ENCODE measurements around the gene SLC41A3.
"Not testable (repeated sequence)": the region's sequence is repeated elsewhere in the genome, so short reads cannot be mapped to it uniquely, and the experiment has no call there.

Gene SLC41A3

DNA sequence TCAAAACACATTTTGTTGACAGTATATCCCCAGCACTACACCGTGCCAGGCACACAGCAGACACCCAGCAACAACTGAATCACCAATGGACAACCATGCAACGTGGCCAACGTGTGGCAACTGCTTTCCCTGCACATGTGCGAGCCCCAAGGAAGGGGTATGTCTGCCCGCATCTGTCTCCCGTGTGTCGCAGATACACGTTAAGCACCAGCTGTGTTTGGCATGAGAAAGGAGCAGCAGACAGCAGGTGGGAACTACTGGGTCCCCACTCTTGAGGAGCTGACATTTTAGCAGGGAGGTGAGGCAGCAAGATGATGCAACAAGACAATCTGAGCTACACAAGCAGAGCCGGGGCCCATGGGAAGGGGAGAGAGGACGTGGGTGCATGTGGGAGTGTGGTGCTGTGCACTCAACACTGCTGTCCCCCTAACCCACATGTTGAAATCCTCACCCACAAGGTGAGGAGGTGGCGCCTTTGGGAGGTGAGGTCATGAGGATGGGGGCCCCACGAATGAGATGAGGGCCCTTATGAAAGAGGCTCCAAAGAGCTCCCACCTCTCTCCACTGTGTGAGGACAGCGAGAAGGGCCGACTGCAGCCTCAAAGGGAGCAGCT lies 58.7 kb downstream of the SLC41A3 start:
- no peak for DNase-seq

DNA sequence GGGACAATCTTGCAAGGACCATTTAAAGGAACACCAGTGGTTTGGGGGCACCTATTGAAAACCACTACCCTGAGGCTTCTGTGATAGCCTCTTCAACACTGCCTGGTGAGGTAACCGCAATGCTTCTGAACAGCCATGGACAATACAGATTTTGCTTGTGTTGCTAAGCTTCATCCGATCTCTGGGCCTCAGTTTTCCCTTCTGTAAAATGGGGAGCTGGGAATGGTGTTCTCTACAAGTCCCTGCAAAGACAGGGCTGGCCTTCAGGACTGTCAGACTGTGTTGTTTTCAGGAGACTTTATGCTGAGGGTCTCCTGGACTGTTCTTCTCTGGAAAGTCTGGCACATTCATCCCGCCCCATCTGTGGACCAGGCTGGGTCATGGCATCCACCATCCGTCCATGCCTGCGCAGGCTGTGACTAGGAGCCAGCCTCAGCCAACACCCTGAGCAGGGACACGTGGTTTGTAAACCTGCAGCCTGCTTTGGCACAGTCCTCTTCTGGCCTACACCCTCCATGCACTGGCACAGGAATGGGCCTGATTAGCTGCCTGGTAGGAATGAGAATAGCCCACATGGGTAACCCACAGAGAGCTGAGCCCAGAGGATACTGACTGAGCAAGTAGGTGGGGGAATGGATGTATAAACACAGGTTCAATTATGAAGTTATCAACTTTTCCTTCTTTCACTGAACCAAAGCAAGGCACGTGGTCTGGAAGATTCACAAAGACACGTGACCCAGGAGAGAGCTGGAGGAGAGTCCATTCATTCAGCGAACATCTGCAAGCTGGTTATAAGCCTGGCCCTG lies 59.7 kb downstream of the SLC41A3 start:
- DNase-seq: no peak

DNA sequence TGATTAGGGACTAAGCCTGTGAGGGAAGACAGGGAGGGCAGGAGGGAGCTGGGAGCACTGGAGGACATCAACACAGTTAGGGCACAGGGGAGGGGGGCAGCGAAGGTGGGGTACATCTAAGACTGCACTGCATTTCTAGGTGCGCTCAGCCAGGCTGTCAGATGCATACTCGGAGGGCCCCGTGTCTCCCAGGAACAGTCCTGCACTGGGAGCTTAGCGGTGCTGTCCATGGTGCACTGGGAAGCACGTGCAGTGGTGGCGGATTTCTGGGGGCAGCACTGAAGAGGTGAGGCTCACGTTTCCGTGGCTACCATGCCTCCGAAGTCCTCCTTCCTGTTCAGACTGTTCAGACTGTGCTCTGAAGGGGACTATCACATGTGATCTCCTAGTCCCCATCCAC lies 60.5 kb downstream of the SLC41A3 start:
- no peak for DNase-seq

DNA sequence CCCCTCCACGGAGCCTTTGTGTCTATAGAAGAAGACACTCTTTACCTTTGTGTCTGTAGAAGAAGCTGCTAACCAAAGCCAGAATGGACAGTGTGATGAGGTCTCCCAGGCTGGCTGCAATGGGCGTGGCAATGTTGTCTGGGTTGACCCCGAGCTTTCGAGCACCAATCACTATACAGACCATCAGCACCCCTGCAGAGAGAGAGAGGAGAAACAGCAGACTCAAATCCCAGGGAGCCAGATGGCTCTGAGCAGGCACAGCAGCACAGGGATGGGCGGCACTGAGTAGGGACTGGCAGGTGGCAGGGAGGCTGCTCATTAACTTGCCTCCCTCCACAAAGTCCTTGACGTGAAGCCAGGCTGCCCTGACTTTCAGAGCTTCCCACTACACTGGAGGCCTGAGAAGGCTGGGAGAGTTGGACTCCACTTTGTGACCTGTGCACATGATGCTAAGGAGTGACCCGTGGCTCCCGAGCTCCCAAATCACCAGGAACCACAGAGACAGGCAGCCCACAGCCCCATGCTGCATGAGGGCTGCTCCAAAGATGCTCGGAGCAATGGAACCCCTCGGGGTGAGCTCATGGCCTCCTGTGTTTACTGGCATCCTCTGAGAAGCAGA lies 61.1 kb downstream of the SLC41A3 start:
- no peak for DNase-seq

DNA sequence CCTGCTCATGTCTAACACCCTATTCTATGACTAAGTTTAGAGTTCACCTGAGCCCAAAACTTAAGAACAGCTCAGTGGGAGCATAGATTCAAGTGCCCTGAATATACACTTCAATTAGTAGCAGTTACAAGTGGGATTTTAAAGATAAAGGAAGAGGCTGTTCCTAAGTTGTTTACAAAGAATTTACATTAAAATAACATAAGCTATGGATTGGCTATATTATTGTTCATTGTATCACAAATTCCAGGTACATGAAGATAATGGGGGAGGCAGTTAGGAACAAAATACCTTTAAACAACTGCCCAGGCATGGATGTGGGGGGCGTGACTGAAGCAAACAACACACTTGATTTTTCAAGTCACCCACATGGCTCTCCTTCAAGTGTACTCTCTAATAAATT lies 62.2 kb downstream of the SLC41A3 start:
- no peak for DNase-seq

DNA sequence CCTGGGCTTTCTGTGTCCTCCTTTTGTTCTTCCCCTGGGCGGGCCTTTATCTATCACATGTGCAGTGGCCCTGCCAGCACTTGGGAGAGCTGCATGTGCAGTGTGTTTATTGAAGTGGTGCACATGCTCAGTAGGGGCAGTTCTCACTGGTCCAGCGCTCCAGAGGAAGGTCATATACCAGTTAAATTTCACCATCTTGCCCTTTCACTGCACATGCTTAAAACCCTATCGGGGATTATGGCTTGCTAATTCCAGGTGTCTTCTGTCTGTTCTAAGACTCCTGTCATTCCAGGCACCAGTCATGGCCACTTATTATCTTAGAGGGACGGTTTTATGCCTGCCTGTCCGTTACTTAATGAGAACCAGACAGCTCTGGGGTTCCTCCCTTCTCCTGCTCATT lies 62.7 kb downstream of the SLC41A3 start:
- DNase-seq: no peak

DNA sequence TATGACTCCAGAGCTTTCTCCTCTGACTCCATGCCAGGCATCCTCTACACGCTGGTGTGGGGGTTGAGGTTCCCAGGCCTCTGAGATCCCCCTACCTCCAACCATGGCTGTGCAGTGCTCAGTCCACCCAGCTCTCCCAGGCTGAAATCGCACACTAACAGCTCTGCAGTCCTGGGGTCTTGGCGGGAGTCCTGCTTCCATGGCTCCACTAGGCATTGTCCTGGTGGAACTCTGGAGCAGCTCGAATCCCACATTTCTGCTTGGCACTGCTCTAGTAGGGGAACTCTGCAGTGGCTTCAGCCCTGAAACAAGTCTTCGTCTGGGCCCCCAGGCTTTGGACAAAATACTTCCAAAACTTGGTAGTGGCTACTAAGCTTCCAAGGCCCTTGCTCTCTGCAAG lies 64.2 kb downstream of the SLC41A3 start:
- no peak for DNase-seq

DNA sequence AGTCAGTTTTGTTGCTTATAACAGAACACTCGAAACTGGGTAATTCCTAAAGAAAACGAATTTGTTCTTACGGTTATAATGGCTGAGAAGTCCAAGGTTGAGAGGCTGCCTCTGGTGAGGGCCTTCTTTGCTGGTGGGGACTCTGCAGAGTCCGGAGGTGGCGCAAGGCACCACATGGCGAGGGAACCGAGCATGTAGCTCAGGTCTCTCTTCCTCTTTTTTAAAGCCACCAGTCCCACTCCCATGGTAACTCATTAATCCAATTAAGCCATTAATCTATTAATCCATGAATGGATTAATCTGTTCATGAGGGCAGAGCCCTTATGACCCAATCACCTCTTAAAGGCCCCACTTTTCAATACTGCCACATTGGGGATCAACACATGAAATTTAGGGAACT lies 64.9 kb downstream of the SLC41A3 start:
- no peak for DNase-seq

DNA sequence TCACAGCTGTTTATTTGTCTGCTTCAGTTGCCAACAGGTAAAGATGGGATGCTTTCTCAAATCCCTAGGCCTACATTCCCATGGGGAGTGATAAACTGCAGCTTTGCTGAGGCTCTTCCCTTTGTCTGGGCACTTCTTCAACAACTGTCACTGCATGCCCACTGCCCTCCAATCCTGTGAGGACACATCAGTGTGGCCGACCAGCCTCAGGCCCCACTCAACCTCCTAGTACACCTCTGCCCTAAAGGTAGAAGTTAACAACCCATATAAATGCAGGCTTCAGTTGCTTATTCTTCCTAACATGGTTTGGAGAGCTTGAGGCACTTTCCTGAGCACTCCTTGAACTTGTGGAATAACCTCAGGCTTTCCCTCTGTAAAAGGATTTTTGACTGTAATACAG lies 65.4 kb downstream of the SLC41A3 start:
- DNase-seq: no peak

DNA sequence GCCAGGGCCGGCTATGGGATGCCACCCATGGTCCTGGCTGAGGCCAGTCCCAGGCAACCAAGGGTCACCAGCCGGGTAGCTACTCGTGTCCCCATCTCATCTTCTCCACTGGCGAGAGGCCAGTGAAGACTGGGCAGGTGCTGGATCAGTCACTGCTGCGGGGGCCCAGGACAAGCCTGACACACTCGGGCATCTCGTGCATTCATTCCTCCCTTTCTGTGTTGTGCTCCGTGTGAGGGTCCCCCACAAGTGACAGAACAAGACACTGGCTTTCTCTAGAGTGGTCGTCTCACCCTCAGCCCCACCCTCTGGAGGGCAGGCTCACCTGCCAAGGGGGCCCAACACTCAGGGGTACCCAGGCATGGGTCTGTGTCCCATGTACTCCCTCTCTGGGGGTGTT lies 66.6 kb downstream of the SLC41A3 start:
- no peak for DNase-seq

DNA sequence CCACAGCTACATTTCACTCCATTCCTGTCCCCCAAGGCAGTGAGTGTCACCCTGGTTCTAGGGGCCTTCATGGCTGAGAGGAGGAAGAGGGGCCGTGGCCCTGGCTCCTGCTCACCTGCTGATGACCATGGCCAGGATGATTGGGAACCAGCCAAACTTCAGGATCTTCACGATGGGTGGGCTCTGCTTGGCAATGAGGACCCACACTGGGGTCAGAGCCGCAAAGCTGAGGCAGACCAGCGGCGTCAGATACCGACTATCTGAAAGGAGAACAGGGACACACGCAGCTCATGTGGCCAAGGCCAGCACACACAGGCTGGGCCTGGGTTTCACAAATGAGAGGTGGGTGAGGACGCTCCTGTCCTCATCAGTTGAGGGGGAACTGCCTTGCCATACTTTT lies 67.3 kb downstream of the SLC41A3 start:
- DNase-seq: no peak

DNA sequence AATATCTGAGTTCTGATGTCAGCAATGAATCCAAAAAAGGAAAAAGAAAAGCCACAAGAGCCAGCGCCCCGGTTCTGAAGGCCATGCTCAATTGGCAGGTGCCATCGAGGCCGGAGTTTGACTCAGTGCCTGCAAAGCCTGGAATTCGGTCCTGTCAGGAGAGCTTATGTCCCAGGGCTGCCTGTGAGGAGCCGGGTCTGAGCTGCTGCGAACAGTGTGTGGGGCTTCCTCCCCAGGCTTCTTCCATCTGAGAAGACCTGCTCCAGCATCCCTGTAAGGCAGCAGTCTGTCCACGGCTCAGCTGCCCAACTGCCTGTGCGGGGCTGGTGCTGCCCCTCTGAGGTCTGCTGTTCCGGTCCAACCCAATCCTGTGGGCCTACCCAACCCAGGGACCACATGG lies 68.8 kb downstream of the SLC41A3 start:
- no peak for DNase-seq

DNA sequence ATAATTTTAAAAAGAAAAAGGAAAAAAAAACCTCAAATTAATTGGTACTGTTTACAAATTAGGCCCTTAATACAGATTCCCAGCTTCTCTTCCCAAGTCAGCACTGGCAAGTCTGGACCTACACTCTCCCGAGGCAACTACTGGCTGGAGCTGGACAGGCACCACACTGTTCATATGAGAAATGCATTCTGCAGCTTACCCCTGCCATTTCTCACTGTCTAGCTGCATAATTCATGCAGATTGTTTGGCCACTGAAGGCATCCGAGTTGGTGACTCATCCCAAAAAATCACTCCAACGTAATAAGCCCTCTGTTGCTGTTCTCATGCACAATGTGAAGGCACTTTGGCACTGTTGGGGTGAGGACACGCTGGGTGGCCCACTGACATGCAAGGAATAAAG lies 69.7 kb downstream of the SLC41A3 start:
- DNase-seq: no peak

DNA sequence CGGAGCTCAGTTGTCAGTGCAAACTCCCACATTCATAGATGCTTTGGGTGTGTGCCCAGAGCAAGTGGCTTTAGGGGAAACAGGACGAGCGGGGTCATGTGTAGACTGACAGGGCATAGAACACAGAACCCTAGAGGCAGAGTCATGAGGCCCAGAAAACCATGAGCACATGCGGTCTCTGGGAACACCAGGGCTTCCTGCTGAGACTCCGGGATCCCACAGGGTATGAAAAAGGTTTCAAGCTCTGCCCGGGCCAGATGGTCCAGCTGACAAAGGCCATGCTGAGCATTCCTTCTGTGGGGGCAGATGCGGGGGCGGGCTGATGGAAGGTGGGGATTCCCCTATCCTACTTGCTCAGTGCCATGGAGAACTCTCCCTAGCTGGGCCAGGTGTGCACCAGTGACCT lies 70.2 kb downstream of the SLC41A3 start:
- DNase-seq: no peak

DNA sequence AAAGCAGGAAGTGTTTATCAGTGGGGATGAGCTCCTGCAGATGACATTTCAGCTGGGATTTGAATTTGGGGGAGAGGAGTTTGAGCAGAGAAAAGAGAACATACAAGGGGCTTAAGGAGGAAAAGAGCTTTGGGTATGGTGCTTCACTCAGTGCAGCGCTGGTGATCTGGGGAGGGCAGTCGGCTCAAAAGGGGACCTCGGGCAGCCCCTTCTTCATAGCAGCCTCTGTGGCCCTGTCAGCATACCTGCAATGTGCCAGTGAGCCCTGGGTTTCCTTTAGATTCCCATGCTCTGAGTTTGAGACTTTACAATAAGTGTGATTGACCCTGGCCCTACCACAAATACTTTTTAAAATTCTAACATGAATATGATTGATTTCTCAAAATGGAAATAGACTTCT lies 74.7 kb downstream of the SLC41A3 start:
- DNase-seq: no peak

DNA sequence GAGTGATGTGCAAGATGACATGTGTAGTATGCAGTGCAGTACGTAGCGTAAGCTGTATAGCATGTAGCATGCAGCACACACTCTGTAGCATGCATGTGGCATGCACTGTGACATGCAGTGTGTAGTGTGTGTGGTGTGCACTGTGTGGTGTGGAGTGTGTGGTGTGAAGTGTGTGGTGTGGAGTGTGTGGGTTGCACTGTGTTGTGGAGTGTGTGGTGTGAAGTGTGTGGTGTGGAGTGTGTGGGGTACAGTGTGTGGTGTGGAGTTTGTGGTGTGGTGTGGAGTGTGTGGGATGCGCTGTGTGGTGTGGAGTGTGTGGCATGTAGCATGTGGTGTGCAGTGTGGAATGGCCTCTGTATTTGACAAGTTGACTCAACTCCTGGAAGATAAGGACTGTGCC lies 75.7 kb downstream of the SLC41A3 start:
- DNase-seq: no peak

DNA sequence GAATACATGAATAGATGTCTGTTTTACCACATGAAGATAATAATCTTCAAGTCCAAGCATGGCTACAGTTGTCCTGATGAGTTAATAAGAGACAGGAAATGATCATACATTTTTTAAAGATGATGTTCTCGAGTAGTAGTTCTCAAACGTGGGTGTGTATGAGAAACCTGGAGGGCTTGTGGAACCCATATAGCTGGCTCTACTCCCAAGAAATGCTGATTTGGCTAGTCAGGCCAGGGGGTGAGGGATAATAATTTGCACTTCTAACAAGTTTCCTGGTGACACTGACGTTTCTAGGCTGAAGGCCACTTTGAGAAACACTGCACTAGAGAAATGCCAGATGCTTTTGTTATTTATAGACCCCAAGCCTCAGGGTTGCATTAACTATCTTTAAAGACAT lies 78.0 kb downstream of the SLC41A3 start:
- no peak for DNase-seq

DNA sequence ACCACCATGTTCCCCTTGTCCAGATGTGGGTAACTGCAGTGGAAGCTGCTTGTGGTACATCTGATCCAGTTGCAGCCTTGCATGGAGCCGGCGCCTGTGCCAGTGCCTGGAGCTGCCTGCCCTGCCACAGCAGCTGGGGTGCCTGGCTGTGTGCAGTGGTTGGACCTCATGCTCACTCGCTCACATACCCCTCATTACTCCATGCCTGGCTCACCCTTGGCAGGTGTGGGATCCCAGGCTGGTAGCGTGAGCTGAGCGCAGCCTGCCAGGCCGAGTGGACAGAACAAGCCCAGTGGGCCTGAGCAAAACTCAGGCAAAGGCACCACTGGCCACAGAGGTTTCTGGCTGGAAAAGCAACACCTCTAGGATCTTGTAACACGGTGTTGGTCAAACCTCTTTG lies 79.2 kb downstream of the SLC41A3 start:
- no peak for DNase-seq

DNA sequence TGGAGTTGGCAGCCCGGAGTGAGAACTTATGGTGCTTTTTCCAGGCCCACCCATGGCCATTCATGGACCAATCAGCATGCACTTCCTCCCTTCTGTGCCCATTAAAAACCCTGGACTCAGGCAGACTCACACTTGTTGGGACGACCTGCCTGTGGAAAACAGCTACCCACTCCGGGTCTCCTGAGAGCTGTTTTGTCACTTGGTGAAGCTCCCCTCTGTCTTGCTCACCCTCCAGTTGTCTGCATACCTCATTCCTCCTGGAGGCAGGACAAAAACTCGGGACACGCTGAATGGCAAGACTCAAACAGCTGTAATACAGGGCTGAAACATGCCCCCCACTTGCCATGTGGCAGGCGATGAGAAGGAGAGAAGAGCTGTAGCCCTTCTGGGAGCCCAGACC lies 79.7 kb downstream of the SLC41A3 start:
- no peak for DNase-seq

DNA sequence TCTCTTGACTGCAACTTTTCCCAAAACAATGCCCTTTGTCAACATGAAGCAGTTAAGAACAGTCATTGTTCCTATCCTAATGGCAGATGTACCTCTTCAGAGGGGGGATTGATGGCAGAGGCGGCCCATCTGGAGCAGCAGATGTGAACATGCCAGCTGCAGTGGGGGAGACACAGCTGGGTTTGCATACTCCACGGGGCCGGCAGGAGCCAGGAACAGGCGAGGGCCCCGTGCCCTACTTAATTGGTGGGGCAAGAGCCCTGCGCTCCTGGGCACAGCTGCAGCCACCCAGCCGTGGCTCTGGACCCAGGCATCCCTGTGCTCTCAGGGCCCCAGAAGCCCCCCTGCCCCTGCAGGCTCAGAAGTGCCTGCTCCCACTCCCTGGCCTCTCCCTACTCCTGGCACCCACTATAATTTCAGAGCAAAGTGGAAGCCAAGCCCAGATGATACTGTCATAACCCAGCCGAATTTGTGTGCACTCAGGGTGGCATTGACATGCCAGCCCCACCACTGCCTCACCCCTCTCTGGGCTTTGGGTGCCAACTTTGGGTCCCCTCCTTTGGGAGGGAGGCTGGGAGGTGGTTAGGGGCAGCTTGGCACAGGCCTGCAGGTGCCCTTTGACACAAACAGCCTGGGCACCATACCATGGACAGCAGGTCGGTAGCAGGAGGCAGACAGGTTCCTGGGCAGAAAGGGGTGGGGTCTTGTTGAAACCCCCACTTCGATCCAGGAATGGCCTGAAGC lies 80.3 kb downstream of the SLC41A3 start:
- DNase-seq: no peak

DNA sequence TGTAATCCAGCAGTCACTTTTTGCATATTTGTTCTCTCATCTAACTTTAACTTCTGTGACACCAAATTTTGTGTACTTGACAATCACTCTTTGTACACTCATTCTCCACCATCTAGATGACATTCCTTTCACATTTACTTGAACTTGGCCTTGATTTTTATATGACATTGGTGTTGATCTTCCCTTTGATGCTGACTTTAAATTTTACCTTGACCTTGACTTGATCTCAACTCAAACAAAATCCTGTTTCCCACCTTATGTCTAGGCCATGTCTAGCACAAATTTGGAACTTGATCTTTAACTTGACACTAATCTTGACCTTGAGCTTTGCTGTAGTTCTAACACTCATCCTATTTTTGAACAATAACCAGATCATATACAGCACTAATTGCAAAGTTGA lies 81.7 kb downstream of the SLC41A3 start:
- no peak for DNase-seq

DNA sequence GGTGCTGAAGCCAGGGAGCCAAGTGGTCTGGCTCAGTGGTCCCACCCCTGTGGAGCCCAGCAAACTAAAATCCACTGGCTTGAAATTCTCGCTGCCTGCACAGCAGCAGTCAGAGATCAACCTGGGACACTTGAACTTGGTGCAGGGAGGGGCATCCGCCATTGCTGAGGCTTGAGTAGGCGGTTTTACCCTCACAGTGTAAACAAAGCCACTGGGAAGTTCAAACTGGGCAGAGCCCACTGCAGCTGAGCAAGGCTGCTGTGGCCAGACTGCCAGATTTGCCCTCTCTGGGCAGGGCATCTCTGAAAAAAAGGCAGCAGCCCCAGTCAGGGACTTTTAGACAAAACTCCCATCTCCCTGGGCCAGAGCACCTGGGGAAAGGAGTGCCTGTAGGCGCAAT lies 87.2 kb downstream of the SLC41A3 start:
- not testable (repeated sequence) for DNase-seq

DNA sequence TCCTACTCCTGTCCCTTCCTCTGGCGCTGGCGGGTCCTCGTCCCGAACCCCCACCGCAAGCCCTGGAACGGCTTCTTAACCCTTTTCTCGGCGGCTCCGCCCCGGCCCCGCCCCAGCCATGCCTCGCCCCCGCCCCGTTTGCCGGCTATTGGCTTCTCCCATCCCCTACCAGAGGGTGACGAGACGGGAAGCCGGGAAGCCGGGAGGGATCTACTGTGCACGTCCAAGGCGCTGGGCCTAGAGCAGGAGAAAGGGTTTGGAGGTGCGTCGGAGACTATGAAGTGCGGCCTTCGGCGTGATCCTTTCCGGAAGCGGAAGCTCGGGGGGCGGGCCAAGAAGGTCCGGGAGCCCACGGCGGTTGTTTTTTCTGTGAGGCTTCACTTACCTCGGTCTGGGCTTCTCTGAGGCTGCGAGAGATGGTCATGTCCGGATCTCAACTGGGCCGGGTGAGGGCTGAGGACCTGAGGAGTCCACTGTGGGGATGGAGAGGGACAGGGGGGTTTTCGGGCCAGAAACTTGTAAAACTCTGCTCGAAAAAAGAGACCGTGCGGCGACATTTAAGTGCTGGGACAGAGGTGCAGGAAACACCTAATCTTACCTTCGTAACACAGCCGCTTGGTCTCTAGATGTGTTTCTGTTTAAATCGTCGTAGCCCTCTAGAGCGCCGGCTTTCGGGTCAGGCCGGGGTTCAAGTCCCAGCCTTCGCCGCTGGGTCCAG lies 93.5 kb downstream of the SLC41A3 start:
- DNase-seq: no peak

All from GDM1 (cell line).